Measurements from ENCODE around the gene SCLY. TPM values are rescaled to one million over a fixed set of nuclear protein-coding genes. Genes with fewer than 3 reads are reported as not detected.

The SCLY gene
- total RNA-seq, 1 experiment from 2014 or later = 28.7 TPM

GRCh38 chr2:238084761-238085160, 24.0 kb downstream of the SCLY start:
- ChIA-PET CTCF (no interaction called here), POLR2A (no interaction called here), RAD21 (ENCODE audit: low non-redundant PET in 1 of 2, low total read pairs in 2 of 2, uncharacterized antibody in 2 of 2, unreplicated experiment in 2 of 2) (no interaction called here)
- H3K27ac ChIP-seq (ENCODE audit: low read depth, low read length) = no peak overlapping the region
- intact Hi-C loops (cut with micrococcal nuclease) = no loop called here
- no peak overlapping the region for H3K9ac ChIP-seq (ENCODE audit: low read length)
- ATAC-seq (no peak), DNase-seq (ENCODE audit: low read depth, low spot score) (no peak)
- H3K4me3 ChIP-seq (replicated peaks in 1 of 2; ENCODE audit: low read depth in 1 of 2, low read length in 2 of 2) = no peak overlapping the region
- no peak overlapping the region for H3K4me2 ChIP-seq (ENCODE audit: low read length)
- H4K20me1 ChIP-seq (ENCODE audit: insufficient read depth) = no peaks in the 10 kb centered on the region
- H2AFZ ChIP-seq (ENCODE audit: low read depth, low read length, poor library complexity, severe bottlenecking) = no peak overlapping the region
- peaks cover 8% of the 10 kb centered on the region; the same call in 1 of the 2 replicates for H3K79me2 ChIP-seq (ENCODE audit: insufficient read depth, low read length)
- H3K9me2 ChIP-seq (ENCODE audit: insufficient read depth) = no peaks in the 10 kb centered on the region
- H3K4me1 ChIP-seq (ENCODE audit: control insufficient read depth in 1 of 2, insufficient read depth in 2 of 2, low read length in 2 of 2) = no peaks in the 10 kb centered on the region
- no peaks in the 10 kb centered on the region for H3K9me3 ChIP-seq (ENCODE audit: control insufficient read depth in 1 of 2, insufficient read depth in 1 of 2, low read depth in 1 of 2, low read length in 2 of 2)
- no peak for TF ChIP-seq POLR2AphosphoS5 (IDR thresholded peaks at IDR 0.05; ENCODE audit: low read depth, low read length)
- TF ChIP-seq EZH2 (IDR thresholded peaks at IDR 0.05) = no peak
- TF ChIP-seq SIN3A (IDR thresholded peaks at IDR 0.05; ENCODE audit: low read depth) = no peak
- no peak for TF ChIP-seq MAX (IDR thresholded peaks at IDR 0.05)
- TF ChIP-seq FOSL1 (IDR thresholded peaks at IDR 0.05; ENCODE audit: low read depth) = no peak
- H3K36me3 ChIP-seq (ENCODE audit: control insufficient read depth in 1 of 2, insufficient read depth in 2 of 2, low read length in 2 of 2) = peaks cover 19 to 30% of the 10 kb centered on the region in 2 experiments; a peak in 3 of 4 replicates
- no TSS peak for BruUV-seq (replicated peaks)
- no peaks in the 10 kb centered on the region for H3K27me3 ChIP-seq (ENCODE audit: insufficient read depth, low read length)

GRCh38 chr2:238085899-238086298, 25.1 kb downstream of the SCLY start:
- H3K36me3 ChIP-seq (ENCODE audit: control insufficient read depth in 1 of 2, insufficient read depth in 2 of 2, low read length in 2 of 2) = peaks cover 19 to 30% of the 10 kb centered on the region in 2 experiments; a peak in 3 of 4 replicates
- BruUV-seq (replicated peaks) = no TSS peak
- H3K4me1 ChIP-seq (ENCODE audit: control insufficient read depth in 1 of 2, insufficient read depth in 2 of 2, low read length in 2 of 2) = no peaks in the 10 kb centered on the region
- H3K79me2 ChIP-seq (ENCODE audit: insufficient read depth, low read length) = peaks cover 5% of the 10 kb centered on the region; the same call in 1 of the 2 replicates
- H4K20me1 ChIP-seq (ENCODE audit: insufficient read depth) = no peaks in the 10 kb centered on the region
- no peak overlapping the region for H3K9ac ChIP-seq (ENCODE audit: low read length)
- ChIA-PET RAD21 (ENCODE audit: low non-redundant PET in 1 of 2, low total read pairs in 2 of 2, uncharacterized antibody in 2 of 2, unreplicated experiment in 2 of 2) (no interaction called here), CTCF (no interaction called here), POLR2A (no interaction called here)
- no peak overlapping the region for H3K27ac ChIP-seq (ENCODE audit: low read depth, low read length)
- DNase-seq (ENCODE audit: low read depth, low spot score) (no peak), ATAC-seq (no peak)
- intact Hi-C loops (cut with micrococcal nuclease) = no loop called here
- no peak overlapping the region for H3K4me3 ChIP-seq (replicated peaks in 1 of 2; ENCODE audit: low read depth in 1 of 2, low read length in 2 of 2)
- no peak overlapping the region for H3K4me2 ChIP-seq (ENCODE audit: low read length)
- H3K9me2 ChIP-seq (ENCODE audit: insufficient read depth) = no peaks in the 10 kb centered on the region
- no peak overlapping the region for H2AFZ ChIP-seq (ENCODE audit: low read depth, low read length, poor library complexity, severe bottlenecking)
- no peaks in the 10 kb centered on the region for H3K9me3 ChIP-seq (ENCODE audit: control insufficient read depth in 1 of 2, insufficient read depth in 1 of 2, low read depth in 1 of 2, low read length in 2 of 2)
- no peaks in the 10 kb centered on the region for H3K27me3 ChIP-seq (ENCODE audit: insufficient read depth, low read length)
- TF ChIP-seq TCF7L2 (IDR thresholded peaks at IDR 0.05; ENCODE audit: borderline replicate concordance, extremely low read depth, insufficient read depth, insufficient read length) (no peak), REST (IDR thresholded peaks at IDR 0.05; ENCODE audit: low read depth) (no peak), EGR1 (IDR thresholded peaks at IDR 0.05; ENCODE audit: low read depth) (no peak), JUND (IDR thresholded peaks at IDR 0.05) (no peak), POLR2A (IDR thresholded peaks at IDR 0.05; ENCODE audit: borderline replicate concordance, extremely low read depth, insufficient read depth, insufficient read length) (no peak)
- TF ChIP-seq, protein P1, sequence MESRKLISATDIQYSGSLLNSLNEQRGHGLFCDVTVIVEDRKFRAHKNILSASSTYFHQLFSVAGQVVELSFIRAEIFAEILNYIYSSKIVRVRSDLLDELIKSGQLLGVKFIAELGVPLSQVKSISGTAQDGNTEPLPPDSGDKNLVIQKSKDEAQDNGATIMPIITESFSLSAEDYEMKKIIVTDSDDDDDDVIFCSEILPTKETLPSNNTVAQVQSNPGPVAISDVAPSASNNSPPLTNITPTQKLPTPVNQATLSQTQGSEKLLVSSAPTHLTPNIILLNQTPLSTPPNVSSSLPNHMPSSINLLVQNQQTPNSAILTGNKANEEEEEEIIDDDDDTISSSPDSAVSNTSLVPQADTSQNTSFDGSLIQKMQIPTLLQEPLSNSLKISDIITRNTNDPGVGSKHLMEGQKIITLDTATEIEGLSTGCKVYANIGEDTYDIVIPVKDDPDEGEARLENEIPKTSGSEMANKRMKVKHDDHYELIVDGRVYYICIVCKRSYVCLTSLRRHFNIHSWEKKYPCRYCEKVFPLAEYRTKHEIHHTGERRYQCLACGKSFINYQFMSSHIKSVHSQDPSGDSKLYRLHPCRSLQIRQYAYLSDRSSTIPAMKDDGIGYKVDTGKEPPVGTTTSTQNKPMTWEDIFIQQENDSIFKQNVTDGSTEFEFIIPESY (IDR thresholded peaks at IDR 0.05; ENCODE audit: extremely low read depth, insufficient replicate concordance, low read length) = no peak
- TF ChIP-seq, protein P2, sequence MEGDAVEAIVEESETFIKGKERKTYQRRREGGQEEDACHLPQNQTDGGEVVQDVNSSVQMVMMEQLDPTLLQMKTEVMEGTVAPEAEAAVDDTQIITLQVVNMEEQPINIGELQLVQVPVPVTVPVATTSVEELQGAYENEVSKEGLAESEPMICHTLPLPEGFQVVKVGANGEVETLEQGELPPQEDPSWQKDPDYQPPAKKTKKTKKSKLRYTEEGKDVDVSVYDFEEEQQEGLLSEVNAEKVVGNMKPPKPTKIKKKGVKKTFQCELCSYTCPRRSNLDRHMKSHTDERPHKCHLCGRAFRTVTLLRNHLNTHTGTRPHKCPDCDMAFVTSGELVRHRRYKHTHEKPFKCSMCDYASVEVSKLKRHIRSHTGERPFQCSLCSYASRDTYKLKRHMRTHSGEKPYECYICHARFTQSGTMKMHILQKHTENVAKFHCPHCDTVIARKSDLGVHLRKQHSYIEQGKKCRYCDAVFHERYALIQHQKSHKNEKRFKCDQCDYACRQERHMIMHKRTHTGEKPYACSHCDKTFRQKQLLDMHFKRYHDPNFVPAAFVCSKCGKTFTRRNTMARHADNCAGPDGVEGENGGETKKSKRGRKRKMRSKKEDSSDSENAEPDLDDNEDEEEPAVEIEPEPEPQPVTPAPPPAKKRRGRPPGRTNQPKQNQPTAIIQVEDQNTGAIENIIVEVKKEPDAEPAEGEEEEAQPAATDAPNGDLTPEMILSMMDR (IDR thresholded peaks at IDR 0.05 in 2 of 3, conservative IDR thresholded peaks at IDR 0.05 in 1 of 3; ENCODE audit: borderline replicate concordance in 1 of 3, insufficient read depth in 1 of 3, low read depth in 2 of 3, low read length in 2 of 3) = no peak
